Activated CD4-positive, alpha-beta T cell treated with anti-CD3 and anti-CD28 coated beads, Interleukin-2, amount 50 U/mL, for 16 hours (primary cell): ENCODE data around the gene SEMA3C.
A peak's percentile ranks its signal among the peaks of the same experiment; 100 is the strongest.

Source experiments
- DNase-seq: peaks from one replicate; pipeline ENCODE4 v3.0.0-alpha.2; 2020

The SEMA3C gene

GRCh38 chr7:80924090-80924489 is 5.2 kb upstream of the SEMA3C start:
- no peak for DNase-seq

- no peak for DNase-seq
These were observed 4.4 kb upstream of the SEMA3C start for GRCh38 chr7:80923211-80923612.

- no peak for DNase-seq
These were observed 3.6 kb upstream of the SEMA3C start for GRCh38 chr7:80922253-80923049.

- DNase-seq: no peak
These were observed 2.3 kb upstream of the SEMA3C start for GRCh38 chr7:80921130-80921529.

- DNase-seq: peak; percentile 44
These were observed 452 bp downstream of the SEMA3C start for GRCh38 chr7:80918399-80918798.

- no peak for DNase-seq
These were observed 1.8 kb downstream of the SEMA3C start for GRCh38 chr7:80916770-80917741.

GRCh38 chr7:80910228-80910627 is 8.6 kb downstream of the SEMA3C start:
- DNase-seq: no peak

- no peak for DNase-seq
These were observed 10.5 kb downstream of the SEMA3C start for GRCh38 chr7:80908360-80908797.

GRCh38 chr7:80907612-80908011 is 11.2 kb downstream of the SEMA3C start:
- no peak for DNase-seq

GRCh38 chr7:80907141-80907601 is 11.7 kb downstream of the SEMA3C start:
- no peak for DNase-seq

- DNase-seq: no peak
These were observed 13.5 kb downstream of the SEMA3C start for GRCh38 chr7:80905334-80905733.

- no peak for DNase-seq
These were observed 16.0 kb downstream of the SEMA3C start for GRCh38 chr7:80902716-80903308.

GRCh38 chr7:80902019-80902418 is 16.8 kb downstream of the SEMA3C start:
- no peak for DNase-seq

GRCh38 chr7:80900583-80901576 is 18.0 kb downstream of the SEMA3C start:
- DNase-seq: no peak

GRCh38 chr7:80896906-80897598 is 21.8 kb downstream of the SEMA3C start:
- DNase-seq: no peak

GRCh38 chr7:80895056-80895455 is 23.8 kb downstream of the SEMA3C start:
- no peak for DNase-seq

GRCh38 chr7:80891259-80891544 is 27.6 kb downstream of the SEMA3C start:
- DNase-seq: no peak

GRCh38 chr7:80890426-80891258 is 28.2 kb downstream of the SEMA3C start:
- DNase-seq: no peak

- no peak for DNase-seq
These were observed 29.3 kb downstream of the SEMA3C start for GRCh38 chr7:80889525-80889924.

GRCh38 chr7:80885757-80886156 is 33.1 kb downstream of the SEMA3C start:
- DNase-seq: no peak
